GM23338 (cell line): Measurements from ENCODE around the gene INPP5A. TPM values are rescaled to one million over a fixed set of nuclear protein-coding genes. Genes with fewer than 3 reads are reported as not detected.

Experiments
- ATAC-seq: fragments of 200-7000 bp; cut with Tn5 transposase; 3 replicates; pipeline ENCODE4 v1.9.1; 2020
- DNase-seq: peaks from one replicate; pipeline ENCODE4 v3.0.0-alpha.2; 2015; ENCODE audit warnings: low spot score
- H2AFZ ChIP-seq: fragments of 200-600 bp; sonication (generic); 2 replicates; pipeline ENCODE4 v1.8.0; 2016; ENCODE audit warnings: antibody characterized with exemption, mild to moderate bottlenecking, moderate library complexity
- H3F3A ChIP-seq: fragments of 200-600 bp; sonication (generic); replicated peaks from 2 replicates; pipeline ENCODE4 v1.8.0; 2017; ENCODE audit warnings: antibody characterized with exemption, mixed run types, low read depth
- H3K27ac ChIP-seq: fragments of 200-600 bp; sonication (generic); 2 replicates; pipeline ENCODE4 v1.6.1; 2016; ENCODE audit warnings: low read depth
- H3K27me3 ChIP-seq: fragments of 200-600 bp; sonication (generic); 2 replicates; pipeline ENCODE4 v1.8.0; 2016; ENCODE audit warnings: mild to moderate bottlenecking, mixed run types, moderate library complexity; ENCODE audit not compliant: insufficient read depth
- H3K36me3 ChIP-seq: fragments of 200-600 bp; sonication (generic); 2 replicates; pipeline ENCODE4 v1.8.0; 2016; ENCODE audit warnings: mild to moderate bottlenecking; ENCODE audit not compliant: insufficient read depth
- H3K4me1 ChIP-seq: fragments of 200-600 bp; sonication (generic); 2 replicates; pipeline ENCODE4 v1.8.0; 2016; ENCODE audit warnings: mild to moderate bottlenecking, moderate library complexity; ENCODE audit not compliant: insufficient read depth
- H3K4me2 ChIP-seq: fragments of 200-600 bp; sonication (generic); 2 replicates; pipeline ENCODE4 v1.7.1; 2017; ENCODE audit warnings: mixed run types
- H3K4me3 ChIP-seq: fragments of 200-600 bp; sonication (generic); 2 replicates; pipeline ENCODE4 v1.6.1; 2016; ENCODE audit warnings: mixed run types
- H3K79me2 ChIP-seq: fragments of 200-600 bp; sonication (generic); replicated peaks from 2 replicates; pipeline ENCODE4 v1.8.0; 2017; ENCODE audit warnings: mild to moderate bottlenecking; ENCODE audit not compliant: insufficient read depth
- H3K9me2 ChIP-seq: fragments of 200-600 bp; sonication (generic); 2 replicates; pipeline ENCODE4 v1.8.0; 2017; ENCODE audit not compliant: insufficient read depth
- H4K20me1 ChIP-seq: fragments of 200-600 bp; sonication (generic); replicated peaks from 2 replicates; pipeline ENCODE4 v1.8.0; 2017; ENCODE audit warnings: mild to moderate bottlenecking; ENCODE audit not compliant: insufficient read depth
- H3K27ac Mint-ChIP-seq: 2 replicates; pipeline ENCODE4 v1.8.0; 2020; ENCODE audit warnings: inconsistent platforms, mild to moderate bottlenecking, moderate library complexity, mixed read lengths
- H3K27me3 Mint-ChIP-seq: 3 replicates; pipeline ENCODE4 v1.8.0; 2022; ENCODE audit warnings: low read depth, mild to moderate bottlenecking, moderate library complexity, mixed read lengths, inconsistent platforms; ENCODE audit not compliant: insufficient read depth, poor library complexity
- H3K36me3 Mint-ChIP-seq: 3 replicates; pipeline ENCODE4 v1.8.0; 2021; ENCODE audit warnings: low read depth, mild to moderate bottlenecking, inconsistent platforms, moderate library complexity, mixed read lengths
- H3K4me1 Mint-ChIP-seq: 3 replicates; pipeline ENCODE4 v1.8.0; 2020; ENCODE audit warnings: mild to moderate bottlenecking, inconsistent platforms, mixed read lengths
- H3K4me3 Mint-ChIP-seq: 3 replicates; pipeline ENCODE4 v1.8.0; 2021; ENCODE audit warnings: moderate library complexity, mild to moderate bottlenecking, inconsistent platforms, mixed read lengths
- H3K9me3 Mint-ChIP-seq: 3 replicates; pipeline ENCODE4 v1.8.0; 2020; ENCODE audit warnings: moderate library complexity, mild to moderate bottlenecking, inconsistent platforms, mixed read lengths
- CTCF ChIP-seq, 2 experiments: fragments of 200-600 bp in 1 of 2; sonication (generic) in 1 of 2; conservative IDR thresholded peaks; 2 replicates each; pipeline versions ENCODE4 v1.5.1 to v1.6.1; 2016 to 2017; ENCODE audit warnings: antibody characterized with exemption in 2 of 2, low read depth in 2 of 2, mild to moderate bottlenecking in 2 of 2, moderate library complexity in 1 of 2
- EZH2 ChIP-seq: fragments of 200-600 bp; sonication (generic); IDR thresholded peaks from one replicate; pipeline ENCODE4 v1.8.0; 2017; ENCODE audit warnings: antibody characterized with exemption, mild to moderate bottlenecking, low read depth; ENCODE audit not compliant: unreplicated experiment
- JUNB ChIP-seq: IDR thresholded peaks from one replicate; pipeline ENCODE4 v1.6.1; 2016; ENCODE audit warnings: antibody characterized with exemption; ENCODE audit not compliant: unreplicated experiment
- NANOG ChIP-seq: IDR thresholded peaks from 2 replicates; pipeline ENCODE4 v1.6.1; 2016; ENCODE audit warnings: antibody characterized with exemption, borderline replicate concordance
- REST ChIP-seq: IDR thresholded peaks from one replicate; pipeline ENCODE4 v1.6.1; 2018; ENCODE audit warnings: antibody characterized with exemption; ENCODE audit not compliant: unreplicated experiment
- STAT1 ChIP-seq: IDR thresholded peaks from one replicate; pipeline ENCODE4 v1.6.1; 2016; ENCODE audit warnings: antibody characterized with exemption; ENCODE audit not compliant: unreplicated experiment
- ZNF114 ChIP-seq: fragments of 250-450 bp; sonication (Bioruptor Pico); IDR thresholded peaks from 2 replicates; pipeline ENCODE4 v1.5.0; 2020; ENCODE audit warnings: mild to moderate bottlenecking, moderate library complexity
- ZNF331 ChIP-seq: fragments of 250-450 bp; sonication (Bioruptor Pico); IDR thresholded peaks from 2 replicates; pipeline ENCODE4 v1.5.0; 2020; ENCODE audit warnings: low read depth, mild to moderate bottlenecking, moderate library complexity
- polyA plus RNA-seq: library from polyadenylated mRNA; unstranded; fragments of >200 nt; fragmentation: Nextera tagmentation; extraction: Ambion mirVana; gene quantifications from 2 replicates; pipeline ENCODE4 v1.2.1, GENCODE V29; 2016
- total RNA-seq: library from RNA; depleted of rRNA; stranded (reverse); fragments of >200 nt; shearing (Covaris generic); gene quantifications from 2 replicates; pipeline ENCODE4 v1.2.3, GENCODE V29; 2014

The INPP5A gene
- total and polyA plus RNA-seq, 2 experiments from 2014 or later: 5.9 to 40.6 TPM

GRCh38 chr10:132499367-132499685 lies 38.3 kb upstream of the INPP5A start (continued):
- TF ChIP-seq ZNF331 (CRISPR knock-in tag) (no peak), CTCF (conservative IDR thresholded peaks at IDR 0.05; ENCODE audit: low read depth in 2 of 2) (no peak), JUNB (no peak), ZNF114 (CRISPR knock-in tag) (no peak), REST (no peak), STAT1 (no peak)

- H3K27me3 Mint-ChIP-seq: peaks cover 11% of the 10 kb centered on the region
- no peaks in the 10 kb centered on the region for H4K20me1 ChIP-seq
- no peaks in the 10 kb centered on the region for H3K36me3 ChIP-seq
- H3K4me1 Mint-ChIP-seq: no peaks in the 10 kb centered on the region
- no peaks in the 10 kb centered on the region for H3K9me2 ChIP-seq
- no peak for ATAC-seq
- H3K9me3 Mint-ChIP-seq: no peaks in the 10 kb centered on the region
- no peak for TF ChIP-seq NANOG
- no peak for TF ChIP-seq EZH2
- DNase-seq: no peak
- no peak overlapping the region for H3K4me3 Mint-ChIP-seq
- no peaks in the 10 kb centered on the region for H3F3A ChIP-seq
- H3K27ac ChIP-seq: no peak overlapping the region
- H3K4me2 ChIP-seq: no peak overlapping the region
- no peaks in the 10 kb centered on the region for H3K4me1 ChIP-seq
- H3K27me3 ChIP-seq: no peaks in the 10 kb centered on the region
- no peak overlapping the region for H3K4me3 ChIP-seq
- H3K36me3 Mint-ChIP-seq: no peaks in the 10 kb centered on the region
- H3K79me2 ChIP-seq: no peaks in the 10 kb centered on the region
- H3K27ac Mint-ChIP-seq: no peak overlapping the region
- H2AFZ ChIP-seq: no peak overlapping the region
These were observed 36.7 kb upstream of the INPP5A start for GRCh38 chr10:132500781-132501415.
